ENCODE measurements around the gene CUL5.

Gene CUL5

GRCh38 chr11:108147150-108147549, 138.5 kb downstream of the CUL5 start:
- Mint-ChIP-seq H3K9me3 (no peaks in the 10 kb centered on the region), H3K27ac (no peak overlapping the region), H3K4me3 (no peak overlapping the region), H3K36me3 (peaks cover 80% of the 10 kb centered on the region), H3K27me3 (no peaks in the 10 kb centered on the region), H3K4me1 (peaks cover 25% of the 10 kb centered on the region)
- CTCF ChIA-PET, result no interaction called here
- DNase-seq, result no peak

- CTCF ChIA-PET, result no interaction called here
- H3K4me3 Mint-ChIP-seq, result no peak overlapping the region
- peaks cover 74% of the 10 kb centered on the region for H3K36me3 Mint-ChIP-seq
- H3K9me3 Mint-ChIP-seq, result no peaks in the 10 kb centered on the region
- peaks cover 23% of the 10 kb centered on the region for H3K4me1 Mint-ChIP-seq
- no peaks in the 10 kb centered on the region for H3K27me3 Mint-ChIP-seq
- no peak overlapping the region for H3K27ac Mint-ChIP-seq
- DNase-seq, result no peak
These were observed 139.9 kb downstream of the CUL5 start for GRCh38 chr11:108148556-108148955.

GRCh38 chr11:108154591-108154990, 145.9 kb downstream of the CUL5 start:
- CTCF ChIA-PET, result no interaction called here
- H3K27me3 Mint-ChIP-seq, result no peaks in the 10 kb centered on the region
- no peaks in the 10 kb centered on the region for H3K4me1 Mint-ChIP-seq
- H3K9me3 Mint-ChIP-seq, result no peaks in the 10 kb centered on the region
- H3K36me3 Mint-ChIP-seq, result peaks cover 60% of the 10 kb centered on the region
- H3K27ac Mint-ChIP-seq, result no peak overlapping the region
- no peak overlapping the region for H3K4me3 Mint-ChIP-seq
- no peak for DNase-seq
